K562 (cell line): ENCODE data around the gene SEC22C. TPM values are rescaled to one million over a fixed set of nuclear protein-coding genes. Genes with fewer than 3 reads are reported as not detected.

Experiments
- ARHGAP35 ChIP-seq: fragments of 450-650 bp; IDR thresholded peaks from 2 replicates; pipeline ENCODE4 v1.6.1; 2018; ENCODE audit not compliant: partially characterized antibody
- BACH1 ChIP-seq: fragments of 200-800 bp; sonication (Bioruptor generic); IDR thresholded peaks from 2 replicates; pipeline ENCODE4 v1.6.1; 2016; ENCODE audit warnings: missing genetic modification characterization, missing compliant biosample characterization
- CHD1 ChIP-seq: fragments of 200-600 bp; sonication (generic); IDR thresholded peaks from one replicate; pipeline ENCODE4 v1.6.1; 2012; ENCODE audit warnings: mild to moderate bottlenecking, moderate library complexity, low read length, inconsistent platforms
- CUX1 ChIP-seq: fragments of 200-800 bp; sonication (Bioruptor generic); IDR thresholded peaks from 2 replicates; pipeline ENCODE4 v1.6.1; 2016; ENCODE audit warnings: missing genetic modification characterization, missing compliant biosample characterization
- DACH1 ChIP-seq: fragments of 450-650 bp; IDR thresholded peaks from 2 replicates; pipeline ENCODE4 v1.6.1; 2018; ENCODE audit not compliant: partially characterized antibody
- EGR1 ChIP-seq: fragments of 450-650 bp; conservative IDR thresholded peaks from 2 replicates; pipeline ENCODE4 v1.6.1; 2017; ENCODE audit warnings: mild to moderate bottlenecking
- ELF2 ChIP-seq: fragments of 250-450 bp; sonication (Bioruptor Pico); IDR thresholded peaks from 2 replicates; pipeline ENCODE4 v1.5.0; 2021; ENCODE audit warnings: mild to moderate bottlenecking
- ESRRB ChIP-seq: fragments of 250-450 bp; sonication (Bioruptor Pico); IDR thresholded peaks from 2 replicates; pipeline ENCODE4 v1.5.0; 2020; ENCODE audit warnings: mild to moderate bottlenecking, moderate library complexity, borderline replicate concordance
- GTF2F1 ChIP-seq: IDR thresholded peaks from 2 replicates; pipeline ENCODE4 v1.6.1; 2011; ENCODE audit warnings: low read depth, low read length, improper control_type of control experiment
- HMG20A ChIP-seq: fragments of 450-650 bp; formaldehyde crosslinking; conservative IDR thresholded peaks from 2 replicates; pipeline ENCODE4 v1.4.0; 2020; ENCODE audit warnings: mild to moderate bottlenecking, mixed read lengths
- KLF6 ChIP-seq: fragments of 250-450 bp; sonication (Bioruptor Pico); IDR thresholded peaks from 2 replicates; pipeline ENCODE4 v1.4.0; 2020; ENCODE audit warnings: mild to moderate bottlenecking, moderate library complexity, borderline replicate concordance
- RBBP5 ChIP-seq: fragments of 200-600 bp; sonication (generic); IDR thresholded peaks from 2 replicates; pipeline ENCODE4 v1.6.1; 2012; ENCODE audit warnings: borderline replicate concordance, mild to moderate bottlenecking, low read length, control low read depth, inconsistent platforms; ENCODE audit not compliant: insufficient read depth, poor library complexity, severe bottlenecking
- SAFB2 ChIP-seq: fragments of 200-400 bp; formaldehyde crosslinking; IDR thresholded peaks from 2 replicates; pipeline ENCODE4 v1.6.1; 2018; ENCODE audit warnings: borderline replicate concordance, low read length, low read depth, moderate library complexity; ENCODE audit not compliant: severe bottlenecking
- TAF15 ChIP-seq: fragments of 200-400 bp; formaldehyde crosslinking; IDR thresholded peaks from 2 replicates; pipeline ENCODE4 v1.6.1; 2017; ENCODE audit warnings: mild to moderate bottlenecking, low read depth, low read length, moderate library complexity
- TEAD1 ChIP-seq, 2 experiments: fragments of 450-650 bp in 1 of 2; sonication (generic) in 1 of 2; formaldehyde crosslinking; IDR thresholded peaks; 2 replicates each; pipeline versions ENCODE4 v1.4.0 to v1.8.0; 2020 to 2022; ENCODE audit warnings: mild to moderate bottlenecking in 2 of 2, missing genetic modification reagents in 1 of 2
- YBX1 ChIP-seq: fragments of 450-650 bp; IDR thresholded peaks from 2 replicates; pipeline ENCODE4 v1.7.1; 2016; ENCODE audit warnings: mild to moderate bottlenecking
- ZBTB17 ChIP-seq: fragments of 450-650 bp; formaldehyde crosslinking; IDR thresholded peaks from 2 replicates; pipeline ENCODE4 v1.4.0; 2020; ENCODE audit warnings: mild to moderate bottlenecking
- ZNF134 ChIP-seq: fragments of 250-450 bp; sonication (Bioruptor Pico); conservative IDR thresholded peaks from 2 replicates; pipeline ENCODE4 v1.4.0; 2020
- ZNF253 ChIP-seq: fragments of 250-450 bp; sonication (Bioruptor Pico); conservative IDR thresholded peaks from 2 replicates; pipeline ENCODE4 v1.6.1; 2021; ENCODE audit warnings: mild to moderate bottlenecking
- ZNF347 ChIP-seq: fragments of 450-650 bp; formaldehyde crosslinking; IDR thresholded peaks from 2 replicates; pipeline ENCODE4 v1.4.0; 2020; ENCODE audit warnings: low read depth, mild to moderate bottlenecking, moderate library complexity
- ZNF561 ChIP-seq: fragments of 450-650 bp; formaldehyde crosslinking; conservative IDR thresholded peaks from 2 replicates; pipeline ENCODE4 v1.4.0; 2020; ENCODE audit warnings: mild to moderate bottlenecking, moderate library complexity
- polyA plus RNA-seq, 8 experiments: library from polyadenylated mRNA; depleted of rRNA in 4 of 8; stranded (reverse) in 5 of 8; unstranded in 3 of 8; fragments of >200 nt; fragmentation: Nextera tagmentation in 2 of 8; fragmentation: Illumina TruSeq in 1 of 8; extraction: Ambion mirVana in 2 of 8; extraction: Trizol in 1 of 8; gene quantifications; 2 replicates each; pipeline versions ENCODE4 v1.2.1 to v1.2.3, GENCODE V29; 2011 to 2014; ENCODE audit warnings: inconsistent platforms in 1 of 8, missing spikeins in 1 of 8
- total RNA-seq, 7 experiments: library from RNA; depleted of rRNA in 6 of 7; stranded (reverse); fragments of >200 nt in 6 of 7; fragmentation: Illumina TruSeq in 2 of 7; extraction: Trizol in 2 of 7; gene quantifications; 2 replicates each; pipeline versions ENCODE4 v1.2.1 to v1.2.3, GENCODE V29; 2011 to 2021; ENCODE audit warnings: low replicate concordance in 1 of 7
- TF ChIP-seq, protein P1 (sequence below): IDR thresholded peaks from 2 replicates; pipeline ENCODE4 v1.6.1; 2014; ENCODE audit warnings: antibody characterized with exemption

SEC22C gene
- total and polyA plus RNA-seq, 9 of the 15 experiments (the other 6 are each of a cell fraction or from before 2014, with no cell fraction given): 35.6 to 68.4 (median 50.7) TPM

DNA sequence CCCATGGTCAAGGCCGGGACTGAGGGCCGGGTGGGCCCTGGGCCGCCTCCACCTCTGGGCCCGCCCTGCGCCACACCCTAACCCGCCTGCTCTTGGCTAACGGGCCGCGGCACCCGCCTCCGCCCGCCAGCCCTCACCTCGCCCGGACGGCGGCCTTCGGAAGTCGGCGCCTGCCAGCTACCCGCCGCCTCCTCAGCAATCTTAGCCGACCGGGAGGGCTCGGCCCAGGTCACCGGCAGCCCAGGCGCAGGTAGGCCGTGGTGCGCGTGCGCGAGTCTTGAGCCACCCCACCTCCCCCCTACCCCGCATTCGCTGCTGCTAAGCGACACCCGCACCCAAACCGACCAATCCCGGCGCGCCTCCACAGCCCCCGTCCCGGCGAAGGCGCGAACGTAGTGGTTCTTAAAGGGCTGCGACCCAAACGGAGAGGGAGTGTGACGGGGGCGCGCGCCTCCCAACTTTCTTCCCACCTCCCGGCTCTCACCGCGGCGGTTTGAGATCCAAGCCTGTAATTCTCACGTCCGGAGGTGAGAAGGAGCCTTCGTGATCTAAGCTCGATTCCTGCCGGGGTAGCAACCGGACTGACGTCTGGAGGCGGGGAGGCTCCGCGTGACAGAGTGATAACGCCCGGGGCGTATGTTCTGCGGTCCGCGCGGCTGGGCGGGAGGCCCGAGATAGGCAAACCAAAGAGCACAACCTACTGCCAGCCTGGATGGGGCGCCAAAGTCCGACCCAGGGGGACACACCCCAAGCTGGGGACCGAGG lies at the start of gene SEC22C (continued):
- TF ChIP-seq ESRRB (no peak), TEAD1 (CRISPR knock-in tag; IDR thresholded peaks at IDR 0.05) (peak in 1 of 2 experiments; percentile 70; a peak in 1 of 4 replicates), ARHGAP35 (no peak), TAF15 (no peak), GTF2F1 (peak; percentile 77), YBX1 (no peak), ZNF561 (CRISPR knock-in tag) (no peak), ZBTB17 (no peak; the same call in 1 of the 2 replicates), CHD1 (no peak), BACH1 (tag) (no peak), DACH1 (peak; percentile 40), ZNF253 (CRISPR knock-in tag) (no peak), KLF6 (CRISPR knock-in tag) (peak; percentile 74; the same call in 1 of the 2 replicates), CUX1 (no peak), ELF2 (CRISPR knock-in tag) (no peak), EGR1 (peak; percentile 77), ZNF134 (CRISPR knock-in tag) (no peak), SAFB2 (no peak), RBBP5 (peak; percentile 94), ZNF347 (CRISPR knock-in tag) (no peak), HMG20A (no peak)
- TF ChIP-seq, protein P1, sequence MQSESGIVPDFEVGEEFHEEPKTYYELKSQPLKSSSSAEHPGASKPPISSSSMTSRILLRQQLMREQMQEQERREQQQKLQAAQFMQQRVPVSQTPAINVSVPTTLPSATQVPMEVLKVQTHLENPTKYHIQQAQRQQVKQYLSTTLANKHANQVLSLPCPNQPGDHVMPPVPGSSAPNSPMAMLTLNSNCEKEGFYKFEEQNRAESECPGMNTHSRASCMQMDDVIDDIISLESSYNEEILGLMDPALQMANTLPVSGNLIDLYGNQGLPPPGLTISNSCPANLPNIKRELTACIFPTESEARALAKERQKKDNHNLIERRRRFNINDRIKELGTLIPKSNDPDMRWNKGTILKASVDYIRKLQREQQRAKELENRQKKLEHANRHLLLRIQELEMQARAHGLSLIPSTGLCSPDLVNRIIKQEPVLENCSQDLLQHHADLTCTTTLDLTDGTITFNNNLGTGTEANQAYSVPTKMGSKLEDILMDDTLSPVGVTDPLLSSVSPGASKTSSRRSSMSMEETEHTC: peak; percentile 98
